ENCODE data around the gene PDHX. TPM values are rescaled to one million over a fixed set of nuclear protein-coding genes. Genes with fewer than 3 reads are reported as not detected.
"Not testable (repeated sequence)": the region's sequence is repeated elsewhere in the genome, so short reads cannot be mapped to it uniquely, and the experiment has no call there.

The PDHX gene
- total RNA-seq, 1 donor from 2014 or later, result 30.5 TPM

- H3K4me3 ChIP-seq (ENCODE audit: low read depth, low read length), result no peak overlapping the region
- no peak for DNase-seq (ENCODE audit: low read depth)
- no peaks in the 10 kb centered on the region for H3K36me3 ChIP-seq (ENCODE audit: control insufficient read depth, insufficient read depth, low read length)
Observed at GRCh38 chr11:34893416-34893815, 23.0 kb upstream of the PDHX start.

GRCh38 chr11:34896191-34896590 is 20.2 kb upstream of the PDHX start:
- H3K36me3 ChIP-seq (ENCODE audit: control insufficient read depth, insufficient read depth, low read length); H3K4me3 ChIP-seq (ENCODE audit: low read depth, low read length); H3K27me3 ChIP-seq (ENCODE audit: control insufficient read depth, insufficient read depth, low read length); DNase-seq (ENCODE audit: low read depth): not testable (repeated sequence)

More at GRCh38 chr11:34893416-34893815, 23.0 kb upstream of the PDHX start:
- H3K27me3 ChIP-seq (ENCODE audit: control insufficient read depth, insufficient read depth, low read length), result no peaks in the 10 kb centered on the region
- no peak for TF ChIP-seq CTCF (IDR thresholded peaks at IDR 0.05; ENCODE audit: insufficient read depth, low read length, poor library complexity, severe bottlenecking)

GRCh38 chr11:34897171-34897870 is 19.1 kb upstream of the PDHX start:
- Histone ChIP-seq H3K4me3 (ENCODE audit: low read depth, low read length) (no peak overlapping the region), H3K36me3 (ENCODE audit: control insufficient read depth, insufficient read depth, low read length) (no peaks in the 10 kb centered on the region), H3K27me3 (ENCODE audit: control insufficient read depth, insufficient read depth, low read length) (no peaks in the 10 kb centered on the region)
- DNase-seq (ENCODE audit: low read depth), result no peak
- no peak for TF ChIP-seq CTCF (IDR thresholded peaks at IDR 0.05; ENCODE audit: insufficient read depth, low read length, poor library complexity, severe bottlenecking)

GRCh38 chr11:34898474-34898873 is 17.9 kb upstream of the PDHX start:
- Histone ChIP-seq H3K4me3 (ENCODE audit: low read depth, low read length) (no peak overlapping the region), H3K27me3 (ENCODE audit: control insufficient read depth, insufficient read depth, low read length) (no peaks in the 10 kb centered on the region), H3K36me3 (ENCODE audit: control insufficient read depth, insufficient read depth, low read length) (no peaks in the 10 kb centered on the region)
- no peak for TF ChIP-seq CTCF (IDR thresholded peaks at IDR 0.05; ENCODE audit: insufficient read depth, low read length, poor library complexity, severe bottlenecking)
- no peak for DNase-seq (ENCODE audit: low read depth)

- Histone ChIP-seq H3K4me3 (ENCODE audit: low read depth, low read length) (no peak overlapping the region), H3K27me3 (ENCODE audit: control insufficient read depth, insufficient read depth, low read length) (no peaks in the 10 kb centered on the region), H3K36me3 (ENCODE audit: control insufficient read depth, insufficient read depth, low read length) (no peaks in the 10 kb centered on the region)
- DNase-seq (ENCODE audit: low read depth), result no peak
- no peak for TF ChIP-seq CTCF (IDR thresholded peaks at IDR 0.05; ENCODE audit: insufficient read depth, low read length, poor library complexity, severe bottlenecking)
Observed at GRCh38 chr11:34899633-34900016, 16.8 kb upstream of the PDHX start.

GRCh38 chr11:34904421-34904955 is 11.9 kb upstream of the PDHX start:
- Histone ChIP-seq H3K36me3 (ENCODE audit: control insufficient read depth, insufficient read depth, low read length) (no peaks in the 10 kb centered on the region), H3K27me3 (ENCODE audit: control insufficient read depth, insufficient read depth, low read length) (no peaks in the 10 kb centered on the region), H3K4me3 (ENCODE audit: low read depth, low read length) (no peak overlapping the region)
- no peak for TF ChIP-seq CTCF (IDR thresholded peaks at IDR 0.05; ENCODE audit: insufficient read depth, low read length, poor library complexity, severe bottlenecking)
- no peak for DNase-seq (ENCODE audit: low read depth)

Measured in kidney epithelial cell (primary cell).